Testis (tissue), 3 donors: ENCODE results near the gene NUP188. TPM values are rescaled to one million over a fixed set of nuclear protein-coding genes. Genes with fewer than 3 reads are reported as not detected.
A peak's percentile ranks its signal among the peaks of the same experiment; 100 is the strongest.
"Not testable (repeated sequence)": the region's sequence is repeated elsewhere in the genome, so short reads cannot be mapped to it uniquely, and the experiment has no call there.

Experiments
- DNase-seq: peaks from one replicate; pipeline ENCODE4 v3.0.0-alpha.2; 2019
- H3K27ac ChIP-seq, 2 donors: fragments of 200-600 bp; sonication (generic); one replicate each; pipeline ENCODE4 v1.5.1; 2019
- H3K27me3 ChIP-seq: fragments of 200-600 bp; sonication (generic); one replicate; pipeline ENCODE4 v1.5.1; 2019
- H3K36me3 ChIP-seq: fragments of 200-600 bp; sonication (generic); one replicate; pipeline ENCODE4 v1.5.1; 2017; ENCODE audit warnings: low read depth; ENCODE audit errors: missing control alignments
- H3K4me1 ChIP-seq: fragments of 200-600 bp; sonication (generic); one replicate; pipeline ENCODE4 v1.5.1; 2019
- H3K4me3 ChIP-seq, 2 donors: fragments of 200-600 bp; sonication (generic); one replicate each; pipeline ENCODE4 v1.5.1; 2017 to 2019
- H3K9me3 ChIP-seq: fragments of 200-600 bp; sonication (generic); one replicate; pipeline ENCODE4 v1.5.1; 2017
- CTCF ChIP-seq, 3 experiments: fragments of 450-650 bp in 2 of 3; fragments of 200-600 bp in 1 of 3; sonication (generic) in 1 of 3; IDR thresholded peaks; one replicate each; pipeline ENCODE4 v1.5.1; 2016 to 2019; ENCODE audit warnings: antibody characterized with exemption in 3 of 3, mild to moderate bottlenecking in 2 of 3, moderate library complexity in 1 of 3
- POLR2A ChIP-seq: fragments of 450-650 bp; IDR thresholded peaks from one replicate; pipeline ENCODE4 v1.6.1; 2017; ENCODE audit warnings: antibody characterized with exemption, mild to moderate bottlenecking, moderate library complexity
- WGBS, 2 donors: methylation state at CpG; one replicate each; pipeline ENCODE4 v1.1.5; 2018; 5-methylcytosine and 5-hydroxymethylcytosine counted together
- intact Hi-C: fragments of 100-400 bp; cut with DNase I; formaldehyde crosslinking; loops from one replicate; pipeline ENCODE4 v1.15.1; 2023; ENCODE audit warnings: low total_unique reads
- polyA plus RNA-seq: library from polyadenylated mRNA; stranded (reverse); fragments of 350-450 nt; fragmentation: Illumina TruSeq; extraction: RNeasy Lipid Tissue Mini Kit (QIAGEN cat#74804); gene quantifications from one replicate; pipeline ENCODE4 v1.2.3, GENCODE V29; 2014; ENCODE audit warnings: low read depth, low replicate concordance; ENCODE audit not compliant: insufficient read depth
- total RNA-seq, 2 donors: library from RNA; depleted of rRNA; stranded (reverse); fragments of >200 nt; gene quantifications; one replicate each; pipeline ENCODE4 v1.2.3, GENCODE V29; 2016

The NUP188 gene
- total and polyA plus RNA-seq, 3 donors from 2014 or later, result 165 to 241 (median 184) TPM

- Histone ChIP-seq H3K4me3 (no peak overlapping the region), H3K9me3 (no peaks in the 10 kb centered on the region), H3K4me1 (peaks cover 15% of the 10 kb centered on the region), H3K27ac (no peak overlapping the region), H3K27me3 (no peaks in the 10 kb centered on the region), H3K36me3 (no peaks in the 10 kb centered on the region)
- DNase-seq, result no peak
- TF ChIP-seq POLR2A (no peak), CTCF (IDR thresholded peaks at IDR 0.05) (no peak)
- WGBS, 2 donors, result 94 to 97% methylated on average over 6 to 10 of the region's 10 CpGs
- intact Hi-C loops, result no loop called here
Observed at GRCh38 chr9:129001504-129002325, 54.2 kb downstream of the NUP188 start.

- intact Hi-C loops, result no loop called here
- Histone ChIP-seq H3K4me3 (no peak overlapping the region), H3K9me3 (no peaks in the 10 kb centered on the region), H3K27ac (no peak overlapping the region), H3K27me3 (no peaks in the 10 kb centered on the region), H3K4me1 (peaks cover 27% of the 10 kb centered on the region), H3K36me3 (no peaks in the 10 kb centered on the region)
- TF ChIP-seq CTCF (IDR thresholded peaks at IDR 0.05), result no peak
- no peak for TF ChIP-seq POLR2A
- no peak for DNase-seq
- WGBS, 2 donors, result 96 to 98% methylated on average over 8 to 9 of the region's 9 CpGs
Observed at GRCh38 chr9:129002992-129003391, 55.5 kb downstream of the NUP188 start.

GRCh38 chr9:129004173-129004572 is 56.7 kb downstream of the NUP188 start:
- H3K9me3 ChIP-seq, H3K36me3 ChIP-seq, H3K4me3 ChIP-seq, H3K27me3 ChIP-seq, H3K27ac ChIP-seq, intact Hi-C loops: not testable (repeated sequence)
- WGBS, 2 donors, result 60 to 85% methylated on average over 6 of the region's 6 CpGs
- peak; percentile 71 for DNase-seq
- H3K4me1 ChIP-seq, result peaks cover 32% of the 10 kb centered on the region

- intact Hi-C loops, result no loop called here
- WGBS, 2 donors, result 70 to 80% methylated on average over 10 of the region's 10 CpGs
- H3K27me3 ChIP-seq, result no peaks in the 10 kb centered on the region
- H3K4me1 ChIP-seq, result peaks cover 32% of the 10 kb centered on the region
- H3K4me3 ChIP-seq, result no peak overlapping the region
- TF ChIP-seq CTCF (IDR thresholded peaks at IDR 0.05), result no peak
- TF ChIP-seq POLR2A, result no peak
- H3K36me3 ChIP-seq, result no peaks in the 10 kb centered on the region
- no peaks in the 10 kb centered on the region for H3K9me3 ChIP-seq
- DNase-seq, result no peak
- peak overlapping the region; percentile 50 to 82 for H3K27ac ChIP-seq
Observed at GRCh38 chr9:129005336-129005997, 58.0 kb downstream of the NUP188 start.

- no peak overlapping the region for H3K4me3 ChIP-seq
Observed at GRCh38 chr9:129006328-129007034, 59.0 kb downstream of the NUP188 start.

More at GRCh38 chr9:129006328-129007034, 59.0 kb downstream of the NUP188 start:
- no peaks in the 10 kb centered on the region for H3K27me3 ChIP-seq
- peak; percentile 87 for DNase-seq
- H3K27ac ChIP-seq, result peak overlapping the region; percentile 45 to 82
- H3K36me3 ChIP-seq, result no peaks in the 10 kb centered on the region
- intact Hi-C loops, result no loop called here
- H3K9me3 ChIP-seq, result no peaks in the 10 kb centered on the region
- peaks cover 32% of the 10 kb centered on the region for H3K4me1 ChIP-seq
- WGBS, 2 donors, result 45 to 55% methylated on average over 9 to 21 of the region's 21 CpGs
- peak; percentile 64 to 81 (median 77) for TF ChIP-seq CTCF (IDR thresholded peaks at IDR 0.05)
- no peak for TF ChIP-seq POLR2A
